ENCODE data around the gene RALGPS1.

GRCh38 chr9:126965077-126965476 lies 50.5 kb downstream of the RALGPS1 start:
- TF ChIP-seq, protein P1, sequence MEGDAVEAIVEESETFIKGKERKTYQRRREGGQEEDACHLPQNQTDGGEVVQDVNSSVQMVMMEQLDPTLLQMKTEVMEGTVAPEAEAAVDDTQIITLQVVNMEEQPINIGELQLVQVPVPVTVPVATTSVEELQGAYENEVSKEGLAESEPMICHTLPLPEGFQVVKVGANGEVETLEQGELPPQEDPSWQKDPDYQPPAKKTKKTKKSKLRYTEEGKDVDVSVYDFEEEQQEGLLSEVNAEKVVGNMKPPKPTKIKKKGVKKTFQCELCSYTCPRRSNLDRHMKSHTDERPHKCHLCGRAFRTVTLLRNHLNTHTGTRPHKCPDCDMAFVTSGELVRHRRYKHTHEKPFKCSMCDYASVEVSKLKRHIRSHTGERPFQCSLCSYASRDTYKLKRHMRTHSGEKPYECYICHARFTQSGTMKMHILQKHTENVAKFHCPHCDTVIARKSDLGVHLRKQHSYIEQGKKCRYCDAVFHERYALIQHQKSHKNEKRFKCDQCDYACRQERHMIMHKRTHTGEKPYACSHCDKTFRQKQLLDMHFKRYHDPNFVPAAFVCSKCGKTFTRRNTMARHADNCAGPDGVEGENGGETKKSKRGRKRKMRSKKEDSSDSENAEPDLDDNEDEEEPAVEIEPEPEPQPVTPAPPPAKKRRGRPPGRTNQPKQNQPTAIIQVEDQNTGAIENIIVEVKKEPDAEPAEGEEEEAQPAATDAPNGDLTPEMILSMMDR (IDR thresholded peaks at IDR 0.05; ENCODE audit: low read depth, low read length) = no peak
- TF ChIP-seq POLR2A (IDR thresholded peaks at IDR 0.05; ENCODE audit: extremely low read depth, insufficient read length) = no peak
- TF ChIP-seq MAX (IDR thresholded peaks at IDR 0.05; ENCODE audit: low read depth, low read length) = no peak
- no peak for TF ChIP-seq MYC (IDR thresholded peaks at IDR 0.05; ENCODE audit: low read depth, low read length)
